HG03095 (cell line): Measurements from ENCODE around the gene TP53I11.

ENCODE experiments used
- ATAC-seq: cut with Tn5 transposase; IDR thresholded peaks from one replicate; pipeline ENCODE4 v1.9.1; 2021; ENCODE audit warnings: moderate library complexity; ENCODE audit not compliant: unreplicated experiment

The TP53I11 gene

GRCh38 chr11:44950625-44951476 lies at the start of gene TP53I11:
Gene TP53I11, minus strand, starts transcription at chr11:44950883. Its CDS starts 12,548 bp downstream, at chr11:44938335.
- no peak for ATAC-seq

- ATAC-seq = no peak
Measured at GRCh38 chr11:44999068-44999467, 48.4 kb upstream of the TP53I11 start.

GRCh38 chr11:44998051-44998450 lies 47.4 kb upstream of the TP53I11 start:
- no peak for ATAC-seq

GRCh38 chr11:44997566-44997965 lies 46.9 kb upstream of the TP53I11 start:
- no peak for ATAC-seq

GRCh38 chr11:44994753-44995152 lies 44.1 kb upstream of the TP53I11 start:
- no peak for ATAC-seq

GRCh38 chr11:44993971-44994704 lies 43.5 kb upstream of the TP53I11 start:
- ATAC-seq = no peak

GRCh38 chr11:44992774-44993173 lies 42.1 kb upstream of the TP53I11 start:
- no peak for ATAC-seq

- ATAC-seq = no peak
Measured at GRCh38 chr11:44992181-44992582, 41.5 kb upstream of the TP53I11 start.

GRCh38 chr11:44990665-44991064 lies 40.0 kb upstream of the TP53I11 start:
- no peak for ATAC-seq

GRCh38 chr11:44989831-44990566 lies 39.3 kb upstream of the TP53I11 start:
- ATAC-seq = no peak

GRCh38 chr11:44988981-44989635 lies 38.4 kb upstream of the TP53I11 start:
- no peak for ATAC-seq

- ATAC-seq = no peak
Measured at GRCh38 chr11:44988111-44988510, 37.4 kb upstream of the TP53I11 start.

GRCh38 chr11:44987506-44987905 lies 36.8 kb upstream of the TP53I11 start:
- ATAC-seq = no peak

- no peak for ATAC-seq
Measured at GRCh38 chr11:44986315-44986714, 35.6 kb upstream of the TP53I11 start.

- ATAC-seq = no peak
Measured at GRCh38 chr11:44985721-44986120, 35.0 kb upstream of the TP53I11 start.

GRCh38 chr11:44983786-44984185 lies 33.1 kb upstream of the TP53I11 start:
- ATAC-seq = no peak

- no peak for ATAC-seq
Measured at GRCh38 chr11:44982496-44983062, 31.9 kb upstream of the TP53I11 start.

- ATAC-seq = no peak
Measured at GRCh38 chr11:44980533-44981427, 30.1 kb upstream of the TP53I11 start.

GRCh38 chr11:44979543-44980399 lies 29.1 kb upstream of the TP53I11 start:
- ATAC-seq = no peak
